Mucosa of gallbladder (tissue), 1 donor: ENCODE measurements around the gene QRFP. TPM values are rescaled to one million over a fixed set of nuclear protein-coding genes. Genes with fewer than 3 reads are reported as not detected.

Source experiments
- DNase-seq: peaks from one replicate; pipeline ENCODE4 v3.0.0-alpha.2; 2020; ENCODE audit warnings: low spot score
- total RNA-seq: library from RNA; stranded (reverse); gene quantifications from one replicate; pipeline ENCODE4 v1.2.1, GENCODE V29; 2021
- donor health status: DM: no; HTN: no; CAD: no.

Gene QRFP
- total RNA-seq, 1 donor from 2014 or later, result not detected

DNA sequence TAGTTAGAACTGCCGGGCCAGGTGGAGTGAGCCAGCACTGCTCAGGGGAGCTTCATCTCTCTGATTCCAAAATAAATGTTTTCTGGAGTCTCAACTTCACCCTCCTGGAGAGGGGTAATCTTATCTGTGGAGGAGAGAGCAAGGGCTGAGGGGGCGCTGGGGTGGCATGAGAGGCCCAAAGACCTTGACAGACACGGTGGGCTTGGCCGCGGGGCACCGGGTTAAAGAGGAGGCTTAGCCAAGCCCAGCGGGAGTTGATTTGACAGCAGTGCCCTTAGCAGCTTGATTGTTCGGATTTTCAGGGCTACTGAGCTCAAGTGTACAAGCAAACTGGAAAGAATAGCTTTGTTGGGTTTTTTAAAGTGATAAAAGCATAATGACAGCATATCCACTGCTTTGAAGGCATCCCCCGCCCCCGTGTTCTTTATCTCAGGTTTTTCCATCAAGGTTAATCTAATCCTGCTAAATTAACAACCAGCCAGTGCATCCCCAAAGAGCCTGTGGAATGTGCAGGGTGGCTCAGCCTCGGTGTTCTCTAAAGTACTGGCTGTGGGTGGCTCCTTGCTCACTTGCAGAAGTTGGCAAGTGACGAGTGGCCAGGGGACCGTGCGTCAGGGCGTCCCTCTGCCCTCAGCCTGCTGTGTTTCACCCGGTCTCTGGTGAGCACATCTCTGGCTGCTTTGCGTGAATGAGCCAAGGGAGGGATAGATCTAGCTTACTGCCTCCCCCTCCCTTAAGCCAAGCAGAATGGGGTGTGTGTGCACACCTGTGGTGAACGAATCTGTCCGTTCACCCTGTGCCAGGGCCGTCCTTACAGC lies 5.5 kb downstream of the QRFP start:
- no peak for DNase-seq

DNA sequence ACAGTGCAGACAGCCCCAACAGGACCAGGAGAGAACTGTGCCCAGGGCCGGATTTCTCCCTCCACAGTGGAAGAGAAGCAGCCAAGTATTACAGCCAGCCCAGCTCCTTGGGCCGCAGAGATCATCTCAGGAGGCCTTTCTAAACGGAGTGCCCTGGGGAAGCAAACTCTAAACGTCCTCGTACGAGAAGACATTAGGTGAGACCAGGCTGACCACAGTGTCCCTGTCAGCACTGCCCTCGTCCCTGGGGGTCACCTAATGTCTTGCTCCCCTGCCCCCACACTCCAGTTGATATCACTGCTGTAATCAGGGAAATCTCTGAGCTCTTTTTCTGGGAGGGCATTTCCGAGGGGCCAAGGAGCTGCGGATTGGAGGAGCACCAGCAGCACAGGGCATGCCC lies 6.5 kb downstream of the QRFP start:
- DNase-seq, result no peak

DNA sequence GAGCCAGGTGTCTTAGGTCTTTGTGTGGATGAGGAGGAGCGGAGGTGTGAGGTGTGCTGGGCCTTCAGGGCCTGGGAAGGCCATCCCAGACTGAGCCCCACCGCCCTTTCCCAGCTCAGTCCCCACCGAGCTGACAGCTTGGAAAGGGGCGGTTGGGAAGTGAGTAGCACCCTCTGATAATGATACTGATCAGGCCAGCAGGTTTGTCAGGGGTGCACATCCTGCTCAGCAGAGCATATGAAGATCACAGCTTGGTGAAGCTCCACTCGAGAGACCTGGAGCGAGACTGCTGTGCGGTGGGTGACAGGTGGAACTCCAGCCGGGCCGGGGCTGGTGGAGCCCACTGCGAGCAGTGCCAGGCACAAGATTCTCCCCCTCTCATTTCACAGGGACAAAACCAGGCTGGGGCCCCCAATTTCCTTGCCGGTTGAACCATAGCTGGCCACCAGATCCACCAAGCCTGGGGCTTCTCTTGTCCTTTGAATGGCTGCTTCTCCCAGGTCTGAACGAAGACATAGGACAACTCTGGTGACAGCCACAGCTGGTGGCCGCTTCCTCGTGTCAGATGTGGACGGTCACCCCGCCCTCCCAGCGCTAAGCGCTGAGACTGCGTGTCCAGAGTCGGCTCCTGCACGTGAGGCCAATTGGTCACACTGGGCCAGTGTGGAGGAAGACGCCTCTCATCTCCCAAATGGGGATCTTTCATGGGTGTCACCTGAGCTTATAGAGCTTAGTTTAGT lies 8.3 kb downstream of the QRFP start:
- DNase-seq, result no peak

DNA sequence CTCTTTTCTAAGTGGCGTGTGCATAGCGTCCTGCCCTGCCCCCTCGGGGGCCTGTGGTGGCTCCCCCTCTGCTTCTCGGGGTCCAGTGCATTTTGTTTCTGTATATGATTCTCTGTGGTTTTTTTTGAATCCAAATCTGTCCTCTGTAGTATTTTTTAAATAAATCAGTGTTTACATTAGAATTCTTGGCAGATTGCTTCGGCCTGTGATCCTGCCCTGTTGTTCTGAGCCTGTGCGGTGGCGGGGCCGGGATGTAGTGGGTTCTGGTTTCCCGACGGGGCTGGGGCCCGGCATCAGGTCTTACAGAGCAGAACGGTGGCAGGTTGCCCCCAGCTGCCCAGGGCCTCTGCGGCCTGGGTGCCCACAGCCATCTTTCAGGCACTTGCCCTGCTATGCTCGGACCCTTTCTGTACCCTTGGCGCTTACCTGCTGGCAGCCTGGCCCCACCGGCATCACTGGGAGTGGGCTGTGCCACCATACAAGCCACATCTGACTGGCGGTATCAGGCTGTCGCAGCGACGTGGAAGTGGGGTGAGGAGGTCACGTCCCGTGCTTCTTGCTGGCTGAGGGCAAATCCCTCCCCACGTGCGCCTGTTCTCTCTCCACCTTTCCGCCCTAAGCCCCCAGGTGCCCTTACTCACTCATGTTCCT lies 9.0 kb downstream of the QRFP start:
- no peak for DNase-seq

DNA sequence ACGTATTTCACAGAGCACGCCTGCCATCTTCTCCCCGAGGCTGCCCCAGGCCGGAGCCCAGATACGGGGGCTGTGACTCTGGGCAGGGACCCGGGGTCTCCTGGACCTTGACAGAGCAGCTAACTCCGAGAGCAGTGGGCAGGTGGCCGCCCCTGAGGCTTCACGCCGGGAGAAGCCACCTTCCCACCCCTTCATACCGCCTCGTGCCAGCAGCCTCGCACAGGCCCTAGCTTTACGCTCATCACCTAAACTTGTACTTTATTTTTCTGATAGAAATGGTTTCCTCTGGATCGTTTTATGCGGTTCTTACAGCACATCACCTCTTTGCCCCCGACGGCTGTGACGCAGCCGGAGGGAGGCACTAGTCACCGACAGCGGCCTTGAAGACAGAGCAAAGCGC lies 9.6 kb downstream of the QRFP start:
- no peak for DNase-seq

DNA sequence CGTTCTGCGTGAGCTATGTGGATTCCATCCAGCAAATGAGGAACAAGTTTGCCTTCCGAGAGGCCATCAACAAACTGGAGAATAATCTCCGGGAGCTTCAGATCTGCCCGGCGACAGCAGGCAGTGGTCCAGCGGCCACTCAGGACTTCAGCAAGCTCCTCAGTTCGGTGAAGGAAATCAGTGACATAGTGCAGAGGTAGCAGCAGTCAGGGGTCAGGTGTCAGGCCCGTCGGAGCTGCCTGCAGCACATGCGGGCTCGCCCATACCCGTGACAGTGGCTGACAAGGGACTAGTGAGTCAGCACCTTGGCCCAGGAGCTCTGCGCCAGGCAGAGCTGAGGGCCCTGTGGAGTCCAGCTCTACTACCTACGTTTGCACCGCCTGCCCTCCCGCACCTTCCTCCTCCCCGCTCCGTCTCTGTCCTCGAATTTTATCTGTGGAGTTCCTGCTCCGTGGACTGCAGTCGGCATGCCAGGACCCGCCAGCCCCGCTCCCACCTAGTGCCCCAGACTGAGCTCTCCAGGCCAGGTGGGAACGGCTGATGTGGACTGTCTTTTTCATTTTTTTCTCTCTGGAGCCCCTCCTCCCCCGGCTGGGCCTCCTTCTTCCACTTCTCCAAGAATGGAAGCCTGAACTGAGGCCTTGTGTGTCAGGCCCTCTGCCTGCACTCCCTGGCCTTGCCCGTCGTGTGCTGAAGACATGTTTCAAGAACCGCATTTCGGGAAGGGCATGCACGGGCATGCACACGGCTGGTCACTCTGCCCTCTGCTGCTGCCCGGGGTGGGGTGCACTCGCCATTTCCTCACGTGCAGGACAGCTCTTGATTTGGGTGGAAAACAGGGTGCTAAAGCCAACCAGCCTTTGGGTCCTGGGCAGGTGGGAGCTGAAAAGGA lies 10.9 kb downstream of the QRFP start:
- DNase-seq, result peak; percentile 34

DNA sequence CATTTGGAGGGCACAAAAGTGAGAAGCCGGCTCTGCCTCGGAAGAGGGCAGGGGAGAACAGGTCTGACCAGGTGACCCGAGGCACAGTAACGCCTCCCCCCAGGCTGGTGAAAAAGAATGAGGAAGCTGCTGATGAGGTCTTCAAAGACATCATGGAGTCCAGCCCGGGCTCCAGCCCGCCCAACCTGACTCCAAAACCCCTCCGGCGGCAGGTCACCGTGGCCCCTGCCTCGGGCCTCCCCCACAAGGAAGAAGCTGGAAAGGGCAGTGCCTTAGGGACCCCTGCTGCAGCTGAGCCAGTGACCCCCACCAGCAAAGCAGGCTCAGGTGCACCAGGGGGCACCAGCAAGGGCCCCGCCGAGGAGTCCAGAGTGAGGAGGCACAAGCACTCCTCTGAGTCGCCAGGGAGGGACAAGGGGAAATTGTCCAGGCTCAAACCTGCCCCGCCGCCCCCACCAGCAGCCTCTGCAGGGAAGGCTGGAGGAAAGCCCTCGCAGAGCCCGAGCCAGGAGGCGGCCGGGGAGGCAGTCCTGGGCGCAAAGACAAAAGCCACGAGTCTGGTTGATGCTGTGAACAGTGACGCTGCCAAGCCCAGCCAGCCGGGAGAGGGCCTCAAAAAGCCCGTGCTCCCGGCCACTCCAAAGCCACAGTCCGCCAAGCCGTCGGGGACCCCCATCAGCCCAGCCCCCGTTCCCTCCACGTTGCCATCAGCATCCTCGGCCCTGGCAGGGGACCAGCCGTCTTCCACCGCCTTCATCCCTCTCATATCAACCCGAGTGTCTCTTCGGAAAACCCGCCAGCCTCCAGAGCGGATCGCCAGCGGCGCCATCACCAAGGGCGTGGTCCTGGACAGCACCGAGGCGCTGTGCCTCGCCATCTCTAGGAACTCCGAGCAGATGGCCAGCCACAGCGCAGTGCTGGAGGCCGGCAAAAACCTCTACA lies 11.8 kb downstream of the QRFP start:
- no peak for DNase-seq

DNA sequence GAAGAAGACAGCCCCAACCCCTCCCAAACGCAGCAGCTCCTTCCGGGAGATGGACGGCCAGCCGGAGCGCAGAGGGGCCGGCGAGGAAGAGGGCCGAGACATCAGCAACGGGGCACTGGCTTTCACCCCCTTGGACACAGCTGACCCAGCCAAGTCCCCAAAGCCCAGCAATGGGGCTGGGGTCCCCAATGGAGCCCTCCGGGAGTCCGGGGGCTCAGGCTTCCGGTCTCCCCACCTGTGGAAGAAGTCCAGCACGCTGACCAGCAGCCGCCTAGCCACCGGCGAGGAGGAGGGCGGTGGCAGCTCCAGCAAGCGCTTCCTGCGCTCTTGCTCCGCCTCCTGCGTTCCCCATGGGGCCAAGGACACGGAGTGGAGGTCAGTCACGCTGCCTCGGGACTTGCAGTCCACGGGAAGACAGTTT lies 12.5 kb downstream of the QRFP start:
- no peak for DNase-seq

DNA sequence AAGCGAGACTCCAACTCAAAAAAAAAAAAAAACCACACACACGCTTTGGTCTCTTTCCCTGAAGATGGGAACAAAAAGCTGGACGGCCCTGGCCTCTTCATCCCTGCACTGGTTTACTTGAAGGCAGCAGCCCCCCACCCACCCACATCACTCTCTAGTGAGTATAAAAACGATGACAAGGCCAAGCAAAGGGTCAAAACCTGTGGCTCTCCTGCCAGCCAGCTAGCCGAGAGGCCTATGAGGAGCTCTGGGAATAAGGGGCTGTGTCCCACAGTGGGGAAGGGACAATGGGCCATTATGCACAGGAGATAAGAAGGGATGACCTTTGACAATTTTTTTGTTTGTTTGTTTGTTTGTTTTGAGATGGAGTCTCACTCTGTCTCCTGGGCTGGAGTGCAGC lies 13.1 kb downstream of the QRFP start:
- DNase-seq, result no peak

DNA sequence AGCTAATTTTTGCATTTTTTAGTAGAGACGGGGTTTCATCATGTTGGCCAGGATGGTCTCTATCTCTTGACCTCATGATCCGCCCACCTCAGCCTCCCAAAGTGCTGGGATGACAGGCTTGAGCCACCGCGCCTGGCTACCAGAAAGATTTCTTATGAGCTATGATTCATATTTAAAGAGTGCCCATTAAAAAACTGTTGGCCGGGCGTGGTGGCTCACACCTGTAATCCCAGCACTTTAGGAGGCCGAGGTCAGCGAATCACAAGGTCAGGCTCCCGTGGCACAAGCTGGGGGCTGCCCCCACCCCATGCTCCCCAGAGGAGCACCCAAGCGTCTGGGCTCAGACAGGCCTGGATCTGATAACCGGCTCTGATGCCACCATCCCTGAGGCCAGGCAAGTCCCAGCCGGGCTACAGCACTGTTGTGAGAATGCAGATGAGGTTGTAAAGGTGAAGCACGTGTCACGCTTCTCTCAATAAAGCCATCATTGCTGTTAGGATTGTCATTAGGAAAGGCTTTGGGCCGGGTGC lies 13.9 kb downstream of the QRFP start:
- no peak for DNase-seq

DNA sequence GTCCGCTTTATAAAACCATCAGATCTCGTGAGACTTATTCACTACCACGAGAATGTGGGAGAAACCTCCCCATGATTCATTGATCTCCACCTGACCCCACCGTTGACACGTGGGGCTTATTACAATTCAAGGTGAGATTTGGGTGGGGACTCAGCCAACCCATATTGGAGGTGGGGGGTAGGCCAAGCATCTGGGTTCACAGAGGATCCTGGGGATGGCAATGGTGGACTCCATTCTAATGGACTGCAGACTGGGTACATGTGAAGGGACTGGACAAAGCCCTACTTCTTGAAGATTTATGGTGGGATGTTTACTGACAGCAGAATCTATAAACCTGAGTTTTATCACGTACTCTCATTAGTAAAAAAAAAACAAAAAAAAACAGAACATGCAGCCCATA lies 15.1 kb downstream of the QRFP start:
- no peak for DNase-seq

DNA sequence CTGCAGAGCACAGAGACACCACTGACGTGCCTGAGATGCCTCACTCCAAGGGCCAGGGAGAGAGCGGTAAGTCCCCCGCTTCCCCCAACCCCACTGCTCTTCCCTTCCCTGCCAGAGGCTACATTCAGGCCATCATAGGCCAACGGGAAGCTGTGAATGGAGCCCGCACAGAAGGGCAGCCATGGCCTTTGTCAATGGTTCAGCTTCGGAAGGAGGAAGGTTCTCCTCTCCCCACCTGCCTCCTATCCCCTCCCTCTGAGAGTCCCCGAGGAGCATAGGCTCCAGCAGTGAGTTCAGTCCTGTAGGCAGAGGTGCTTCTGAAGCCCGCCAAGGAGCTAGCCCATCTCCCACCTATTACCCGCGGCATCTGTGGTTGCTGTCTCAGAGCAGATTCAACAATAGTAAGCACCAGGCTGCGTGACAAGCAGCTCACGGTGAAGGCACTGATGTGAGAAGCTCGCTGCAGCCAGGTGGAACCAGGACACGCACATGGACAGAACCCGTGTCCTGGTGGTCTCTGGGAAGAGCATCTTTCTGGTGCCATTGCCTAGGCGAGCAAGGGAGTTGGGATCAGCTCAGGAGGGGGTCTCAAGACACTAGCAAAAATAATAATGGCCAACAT lies 15.9 kb downstream of the QRFP start:
- no peak for DNase-seq

DNA sequence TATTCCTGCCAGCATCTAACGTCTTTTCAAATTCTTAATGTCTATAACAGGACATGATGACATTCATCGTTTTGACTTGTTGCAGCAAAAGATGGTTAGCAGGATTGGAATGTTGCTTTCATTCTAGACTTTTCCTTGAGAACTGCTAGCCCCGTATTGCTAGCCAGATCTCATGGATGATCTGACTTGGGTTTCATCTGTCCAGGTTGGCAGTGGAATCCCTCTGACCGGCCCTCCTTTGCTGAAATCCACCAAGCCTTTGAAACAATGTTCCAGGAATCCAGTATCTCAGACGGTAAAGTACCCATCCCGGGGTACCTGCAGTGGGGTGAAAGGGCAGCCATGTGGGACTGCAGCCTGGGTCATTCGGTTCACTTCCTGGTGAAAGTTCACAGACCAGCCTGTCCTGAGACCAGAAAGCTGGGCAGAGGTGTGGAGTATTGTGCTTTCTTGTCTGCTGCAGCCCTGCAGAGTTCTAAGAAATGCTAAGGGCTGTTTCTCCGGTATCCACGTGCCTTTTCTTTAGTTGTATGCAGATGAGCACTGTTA lies 16.7 kb downstream of the QRFP start:
- no peak for DNase-seq

DNA sequence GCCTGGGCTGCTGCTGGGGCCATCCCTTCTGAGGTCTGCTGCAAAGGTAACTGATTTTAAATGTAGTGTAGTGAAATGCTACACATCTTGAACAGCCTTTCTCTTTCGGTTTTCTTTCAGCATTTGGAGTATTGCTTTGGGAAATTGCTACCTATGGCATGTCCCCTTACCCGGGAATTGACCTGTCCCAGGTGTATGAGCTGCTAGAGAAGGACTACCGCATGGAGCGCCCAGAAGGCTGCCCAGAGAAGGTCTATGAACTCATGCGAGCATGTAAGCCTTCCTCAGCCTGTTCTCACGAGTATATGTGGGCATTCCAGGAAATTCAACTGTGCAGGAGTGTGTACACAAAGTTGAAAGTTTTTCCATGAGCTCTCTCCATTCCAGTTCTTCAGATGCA lies 18.3 kb downstream of the QRFP start:
- DNase-seq, result no peak

DNA sequence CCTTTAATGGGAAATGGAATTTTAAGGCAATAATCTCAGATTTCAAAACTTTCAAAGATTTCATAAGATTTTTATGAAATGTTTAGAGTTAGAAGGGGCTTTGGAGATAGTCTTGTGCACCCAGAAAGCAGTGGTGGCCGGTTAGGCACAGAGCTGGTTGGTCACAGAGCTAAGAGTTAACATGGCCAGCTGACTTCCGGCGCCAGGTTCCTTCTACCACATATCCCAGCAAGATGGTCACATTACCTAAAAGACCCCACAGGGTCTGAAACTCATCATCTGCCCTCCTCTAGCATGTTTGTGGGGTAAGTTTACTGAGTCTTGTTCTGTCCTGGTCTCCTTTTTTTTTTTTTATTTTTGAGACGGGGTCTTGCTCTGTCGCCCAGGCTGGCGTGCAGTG lies 19.3 kb downstream of the QRFP start:
- DNase-seq, result no peak

DNA sequence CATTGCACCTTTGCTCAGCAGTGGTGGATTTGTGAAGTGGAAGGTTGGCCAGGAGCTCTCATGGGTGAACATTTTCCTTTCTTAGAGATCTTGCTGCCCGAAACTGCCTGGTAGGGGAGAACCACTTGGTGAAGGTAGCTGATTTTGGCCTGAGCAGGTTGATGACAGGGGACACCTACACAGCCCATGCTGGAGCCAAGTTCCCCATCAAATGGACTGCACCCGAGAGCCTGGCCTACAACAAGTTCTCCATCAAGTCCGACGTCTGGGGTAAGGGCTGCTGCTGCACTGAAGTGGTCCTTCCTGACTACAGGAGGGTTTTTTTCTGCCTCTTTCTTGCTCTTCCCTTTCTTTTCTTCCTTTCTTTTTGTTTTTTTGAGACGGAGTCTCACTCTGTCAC lies 21.8 kb downstream of the QRFP start:
- DNase-seq, result no peak

DNA sequence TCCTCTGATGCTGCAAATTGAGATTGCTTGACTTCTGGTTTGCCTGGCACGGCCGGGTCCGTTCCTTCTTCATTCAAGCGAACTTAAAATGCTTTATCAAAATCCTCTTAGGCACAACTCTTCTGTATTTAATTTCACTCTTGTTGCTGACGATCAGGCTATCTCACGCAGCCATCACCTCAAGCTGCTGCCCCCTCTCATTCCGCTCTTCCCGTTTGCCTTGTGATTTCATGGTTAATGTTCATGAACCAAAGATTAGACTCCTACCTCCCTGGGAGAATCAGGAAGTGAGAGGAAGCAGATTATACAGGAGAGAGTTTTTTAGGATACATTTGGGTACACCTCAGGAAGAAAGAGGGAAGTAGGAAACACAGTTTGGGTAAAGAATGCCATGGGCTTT lies 22.6 kb downstream of the QRFP start:
- DNase-seq, result no peak

DNA sequence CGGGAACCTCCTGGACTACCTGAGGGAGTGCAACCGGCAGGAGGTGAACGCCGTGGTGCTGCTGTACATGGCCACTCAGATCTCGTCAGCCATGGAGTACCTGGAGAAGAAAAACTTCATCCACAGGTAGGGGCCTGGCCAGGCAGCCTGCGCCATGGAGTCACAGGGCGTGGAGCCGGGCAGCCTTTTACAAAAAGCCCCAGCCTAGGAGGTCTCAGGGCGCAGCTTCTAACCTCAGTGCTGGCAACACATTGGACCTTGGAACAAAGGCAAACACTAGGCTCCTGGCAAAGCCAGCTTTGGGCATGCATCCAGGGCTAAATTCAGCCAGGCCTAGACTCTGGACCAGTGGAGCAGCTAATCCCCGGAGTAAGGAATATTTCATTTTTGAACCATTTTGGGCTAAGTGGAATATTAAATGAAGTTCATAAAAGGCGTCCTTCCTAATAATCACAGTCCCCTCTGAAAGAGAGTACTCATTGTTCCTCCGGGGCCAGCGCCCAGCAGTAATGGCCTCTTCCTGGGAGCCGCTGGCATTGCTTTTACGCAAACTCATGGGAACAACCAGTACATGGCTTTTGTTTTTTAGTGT lies 23.6 kb downstream of the QRFP start:
- peak; percentile 84 for DNase-seq

DNA sequence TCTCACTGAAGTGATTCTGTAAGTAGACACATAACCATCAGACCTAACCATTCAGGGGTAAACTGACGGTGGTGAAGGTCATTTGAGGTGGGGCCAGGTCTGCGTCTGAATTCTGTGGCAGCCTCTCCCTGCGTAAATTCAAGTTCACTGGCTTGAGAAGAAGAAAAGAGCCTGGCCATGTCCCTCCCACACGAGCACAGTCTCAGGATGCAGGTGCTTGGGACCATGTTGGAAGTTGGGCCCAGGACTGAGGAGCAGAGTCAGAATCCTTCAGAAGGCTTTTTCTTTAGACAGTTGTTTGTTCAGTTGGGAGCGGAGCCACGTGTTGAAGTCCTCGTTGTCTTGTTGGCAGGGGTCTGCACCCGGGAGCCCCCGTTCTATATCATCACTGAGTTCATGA lies 24.1 kb downstream of the QRFP start:
- DNase-seq, result no peak
